ENCODE measurements around the gene TEX22.

TEX22 gene

DNA sequence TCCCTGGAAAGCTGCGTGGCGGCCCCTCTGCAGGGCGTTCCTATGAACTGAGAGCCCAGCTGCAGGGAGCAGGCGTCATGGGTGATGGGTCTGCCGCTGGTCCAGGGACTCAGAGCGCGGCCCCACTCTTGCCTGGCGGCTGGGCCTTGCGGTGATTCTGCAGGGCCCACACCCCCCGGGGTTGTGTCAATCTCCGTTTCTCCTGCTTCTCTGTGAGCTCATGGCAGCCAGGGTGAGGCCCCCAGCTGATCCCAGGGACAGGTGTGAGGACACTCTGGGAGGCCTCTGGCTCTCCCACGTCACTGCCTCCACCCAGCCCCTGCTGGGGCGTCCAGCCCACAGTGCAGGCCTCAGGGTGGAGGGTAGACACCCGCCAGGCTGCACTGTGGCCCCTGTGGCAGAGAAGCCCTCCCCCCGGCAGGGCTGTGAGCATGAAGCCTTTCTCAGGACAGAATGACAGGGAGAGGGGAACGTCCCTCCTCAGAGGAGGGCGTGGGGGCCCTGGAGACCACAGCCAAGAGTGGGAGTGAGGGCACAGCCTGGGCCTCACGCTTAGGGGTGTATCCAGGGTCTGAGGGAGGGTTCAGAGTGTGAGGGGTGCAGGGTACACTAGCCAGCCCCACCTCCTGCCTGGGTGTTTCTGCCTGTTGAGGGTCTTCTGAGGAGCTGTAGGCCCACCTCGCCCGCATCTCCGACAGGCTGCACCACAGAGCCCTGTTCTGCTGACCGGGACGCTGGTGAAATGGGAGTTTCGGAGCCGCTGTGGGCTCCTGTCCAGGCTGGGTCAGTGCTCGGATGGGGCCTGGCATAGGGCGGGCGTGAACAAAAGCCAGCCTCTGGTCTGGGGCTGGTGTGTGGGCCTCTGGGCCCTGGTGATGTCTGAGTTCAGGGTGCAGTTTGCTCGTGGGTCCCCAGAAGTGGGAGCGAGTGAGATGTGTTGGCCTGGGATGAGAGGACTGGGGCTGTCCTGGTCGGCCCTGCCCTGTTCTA is 49.6 kb downstream of the TEX22 start:
- no peaks in the 10 kb centered on the region for H3K9me3 ChIP-seq (ENCODE audit: control insufficient read depth, insufficient read depth, low read length)
- no peak overlapping the region for H3K9ac ChIP-seq (ENCODE audit: low read depth, low read length)
- H3K4me1 ChIP-seq (ENCODE audit: insufficient read depth, low read length) = no peaks in the 10 kb centered on the region; the same call in 1 of the 2 replicates
- no peaks in the 10 kb centered on the region for H3K36me3 ChIP-seq (ENCODE audit: insufficient read depth, low read length)

DNA sequence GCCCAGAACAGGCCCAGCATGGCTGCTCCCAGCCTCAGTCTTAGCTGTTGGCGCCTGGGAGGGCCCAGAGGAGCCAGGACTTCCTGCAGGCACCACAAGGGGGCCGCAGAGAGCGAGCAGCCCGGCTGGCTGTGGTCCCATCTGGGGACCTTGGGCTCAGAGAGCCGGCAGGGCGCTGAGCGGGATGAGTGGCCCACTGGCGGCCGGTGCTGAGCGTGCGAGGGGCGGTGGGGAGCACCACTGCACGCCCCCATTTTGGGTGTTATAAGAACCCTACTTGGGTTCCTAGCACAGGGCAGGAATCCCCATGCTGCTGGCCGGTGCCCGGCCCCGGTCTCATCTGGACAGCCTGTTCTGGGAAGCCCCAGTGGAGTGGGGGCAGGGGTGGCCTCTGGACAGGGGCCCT is 50.4 kb downstream of the TEX22 start:
- Histone ChIP-seq H3K36me3 (ENCODE audit: insufficient read depth, low read length) (no peaks in the 10 kb centered on the region), H3K9ac (ENCODE audit: low read depth, low read length) (no peak overlapping the region), H3K4me1 (ENCODE audit: insufficient read depth, low read length) (no peaks in the 10 kb centered on the region; the same call in 1 of the 2 replicates), H3K9me3 (ENCODE audit: control insufficient read depth, insufficient read depth, low read length) (no peaks in the 10 kb centered on the region)

DNA sequence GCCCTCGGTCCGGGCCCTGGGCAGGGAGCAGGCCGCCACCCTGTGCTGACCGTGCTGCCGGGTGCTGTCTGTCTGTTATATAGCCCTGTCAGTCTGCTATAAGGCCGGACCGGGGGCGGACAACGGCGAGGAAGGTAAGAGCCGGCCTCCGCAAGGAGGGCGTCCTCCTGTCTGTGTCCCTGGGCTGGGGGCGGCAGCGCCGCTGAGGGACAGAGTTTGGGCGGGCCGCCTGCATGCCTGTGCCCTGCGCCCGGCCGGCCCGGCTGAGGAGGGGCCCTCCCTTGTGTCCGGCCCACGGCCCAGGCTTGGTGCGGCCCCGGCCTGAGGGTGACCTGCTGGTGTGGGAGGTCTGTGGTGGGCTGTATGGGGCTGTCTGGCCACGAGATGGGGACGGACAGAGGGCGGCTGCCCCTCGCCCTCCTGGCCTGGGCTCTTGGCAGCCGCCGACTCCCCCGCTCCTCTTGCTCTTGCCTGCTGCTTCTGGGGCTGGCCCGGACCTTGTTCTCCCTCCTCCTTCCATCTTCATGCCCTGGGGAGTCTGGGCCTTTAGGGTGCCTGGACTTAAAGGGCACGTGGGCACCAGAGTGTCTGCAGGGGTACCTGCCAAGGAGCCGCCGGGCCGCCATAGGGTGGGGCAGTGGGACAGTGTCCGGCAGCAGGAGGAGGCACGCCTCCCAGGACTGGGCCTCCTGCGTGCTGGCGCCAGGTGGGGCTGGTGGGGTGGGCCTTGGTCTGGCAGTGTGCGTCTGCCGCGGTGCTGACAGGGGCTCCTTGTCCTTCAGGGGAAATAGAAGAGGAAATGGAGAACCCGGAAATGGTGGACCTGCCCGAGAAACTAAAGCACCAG is 51.2 kb downstream of the TEX22 start:
- Histone ChIP-seq H3K4me1 (ENCODE audit: insufficient read depth, low read length) (no peaks in the 10 kb centered on the region; the same call in 1 of the 2 replicates), H3K36me3 (ENCODE audit: insufficient read depth, low read length) (no peaks in the 10 kb centered on the region), H3K9me3 (ENCODE audit: control insufficient read depth, insufficient read depth, low read length) (no peaks in the 10 kb centered on the region), H3K9ac (ENCODE audit: low read depth, low read length) (no peak overlapping the region)

DNA sequence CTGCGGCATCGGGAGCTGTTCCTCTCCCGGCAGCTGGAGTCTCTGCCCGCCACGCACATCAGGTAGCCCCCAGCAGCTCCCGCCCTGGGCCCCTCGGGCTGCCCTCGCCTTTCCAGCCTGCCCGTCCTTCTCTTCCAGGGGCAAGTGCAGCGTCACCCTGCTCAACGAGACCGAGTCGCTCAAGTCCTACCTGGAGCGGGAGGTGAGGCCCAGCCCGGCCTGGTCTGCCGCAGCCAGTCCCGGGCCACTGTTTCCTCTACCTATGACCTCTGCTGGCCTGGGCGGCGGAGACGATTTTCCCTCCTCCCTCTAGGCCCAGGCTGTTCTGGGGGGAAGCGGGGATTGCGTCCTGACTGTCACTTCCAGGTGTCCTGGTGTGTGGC is 51.8 kb downstream of the TEX22 start:
- H3K36me3 ChIP-seq (ENCODE audit: insufficient read depth, low read length) = no peaks in the 10 kb centered on the region
- H3K9me3 ChIP-seq (ENCODE audit: control insufficient read depth, insufficient read depth, low read length) = no peaks in the 10 kb centered on the region
- no peaks in the 10 kb centered on the region; the same call in 1 of the 2 replicates for H3K4me1 ChIP-seq (ENCODE audit: insufficient read depth, low read length)
- H3K9ac ChIP-seq (ENCODE audit: low read depth, low read length) = no peak overlapping the region

DNA sequence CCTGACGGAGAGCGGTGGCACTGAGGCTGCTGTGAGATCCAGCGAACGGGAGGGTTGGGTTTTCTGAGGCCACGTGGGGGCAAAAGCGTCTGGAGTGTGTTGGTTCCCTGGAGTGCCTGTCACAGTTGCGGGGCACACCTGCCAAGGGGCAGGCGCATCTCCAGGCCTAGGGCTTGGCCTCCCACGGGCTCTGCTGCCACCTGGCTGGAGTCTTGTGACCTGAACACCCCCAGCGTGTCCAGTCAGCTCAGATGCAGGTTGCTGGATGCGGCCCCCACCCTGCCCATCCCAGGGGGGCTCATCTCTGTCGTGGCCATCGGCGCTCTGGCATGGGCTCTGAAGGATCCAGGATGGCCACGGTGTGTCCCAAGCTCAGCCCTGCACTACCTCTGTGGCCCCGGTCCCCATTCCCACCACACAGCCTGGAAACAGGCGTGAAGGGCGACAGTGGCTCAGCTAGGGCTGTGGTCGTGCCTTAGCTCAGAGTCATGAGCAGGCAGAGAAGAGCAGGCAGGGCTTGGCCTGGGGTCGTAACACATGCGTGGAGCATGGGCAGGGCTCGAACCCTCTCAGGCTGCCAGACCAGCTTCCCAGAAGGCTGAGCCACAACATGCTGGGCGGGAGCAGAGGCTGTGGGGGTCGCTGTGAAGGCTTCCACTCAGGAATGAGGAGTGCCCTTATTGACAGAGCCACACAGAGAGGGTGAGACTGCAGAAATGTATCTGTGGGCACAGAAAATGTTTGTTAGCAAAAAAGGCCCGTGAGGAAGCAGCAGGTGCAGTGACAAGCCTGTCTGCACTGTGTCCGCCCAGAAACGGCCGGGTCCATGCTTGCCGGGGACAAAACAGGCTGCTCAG is 52.8 kb downstream of the TEX22 start:
- H3K9ac ChIP-seq (ENCODE audit: low read depth, low read length) = no peak overlapping the region
- no peaks in the 10 kb centered on the region for H3K36me3 ChIP-seq (ENCODE audit: insufficient read depth, low read length)
- no peaks in the 10 kb centered on the region for H3K9me3 ChIP-seq (ENCODE audit: control insufficient read depth, insufficient read depth, low read length)
- no peaks in the 10 kb centered on the region; the same call in 1 of the 2 replicates for H3K4me1 ChIP-seq (ENCODE audit: insufficient read depth, low read length)

DNA sequence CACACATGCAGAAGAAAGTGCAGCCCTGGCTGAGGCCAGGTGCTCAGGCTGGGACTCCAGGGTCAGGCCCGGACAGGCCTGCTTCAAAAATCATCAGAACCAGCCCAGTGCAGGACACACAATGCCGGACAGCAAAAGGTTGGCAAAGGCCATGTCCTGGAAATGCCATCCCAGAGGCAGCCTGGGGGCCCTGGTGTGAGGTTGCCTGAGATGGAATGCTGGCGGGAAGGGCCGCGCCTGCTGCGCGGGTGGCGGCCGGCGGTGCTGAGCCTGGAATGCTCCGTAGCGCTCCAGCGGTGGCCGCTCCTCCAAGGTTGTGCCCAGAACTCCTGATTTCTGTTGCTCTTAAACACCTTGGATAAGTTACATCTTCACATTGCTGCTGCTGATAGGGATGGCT is 54.6 kb downstream of the TEX22 start:
- no peak overlapping the region for H3K9ac ChIP-seq (ENCODE audit: low read depth, low read length)
- H3K4me1 ChIP-seq (ENCODE audit: insufficient read depth, low read length) = no peaks in the 10 kb centered on the region; the same call in 1 of the 2 replicates
- peaks cover 2% of the 10 kb centered on the region; the same call in 1 of the 2 replicates for H3K36me3 ChIP-seq (ENCODE audit: insufficient read depth, low read length)
- no peaks in the 10 kb centered on the region for H3K9me3 ChIP-seq (ENCODE audit: control insufficient read depth, insufficient read depth, low read length)

DNA sequence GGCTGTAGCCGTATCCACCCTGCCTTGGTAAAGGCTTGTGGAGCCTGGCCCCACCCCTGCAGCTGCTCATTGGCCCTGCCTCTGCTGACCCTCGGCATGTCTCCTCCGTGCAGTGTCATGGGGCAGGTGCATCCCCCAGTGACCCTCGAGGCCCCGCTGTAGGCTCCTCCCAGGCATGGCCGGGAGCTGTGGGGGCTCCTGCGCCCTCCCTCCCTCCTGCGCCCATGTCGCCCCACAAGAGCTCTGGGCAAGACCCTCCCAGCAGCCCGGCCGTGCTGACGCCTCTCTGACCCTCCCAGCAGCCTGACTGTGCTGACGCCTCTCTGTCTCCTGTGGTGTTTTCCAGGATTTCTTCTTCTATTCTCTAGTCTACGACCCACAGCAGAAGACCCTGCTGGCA is 55.5 kb downstream of the TEX22 start:
- no peaks in the 10 kb centered on the region for H3K9me3 ChIP-seq (ENCODE audit: control insufficient read depth, insufficient read depth, low read length)
- H3K9ac ChIP-seq (ENCODE audit: low read depth, low read length) = no peak overlapping the region
- H3K36me3 ChIP-seq (ENCODE audit: insufficient read depth, low read length) = peaks cover 2% of the 10 kb centered on the region; the same call in 1 of the 2 replicates
- no peaks in the 10 kb centered on the region for H3K4me1 ChIP-seq (ENCODE audit: insufficient read depth, low read length)

DNA sequence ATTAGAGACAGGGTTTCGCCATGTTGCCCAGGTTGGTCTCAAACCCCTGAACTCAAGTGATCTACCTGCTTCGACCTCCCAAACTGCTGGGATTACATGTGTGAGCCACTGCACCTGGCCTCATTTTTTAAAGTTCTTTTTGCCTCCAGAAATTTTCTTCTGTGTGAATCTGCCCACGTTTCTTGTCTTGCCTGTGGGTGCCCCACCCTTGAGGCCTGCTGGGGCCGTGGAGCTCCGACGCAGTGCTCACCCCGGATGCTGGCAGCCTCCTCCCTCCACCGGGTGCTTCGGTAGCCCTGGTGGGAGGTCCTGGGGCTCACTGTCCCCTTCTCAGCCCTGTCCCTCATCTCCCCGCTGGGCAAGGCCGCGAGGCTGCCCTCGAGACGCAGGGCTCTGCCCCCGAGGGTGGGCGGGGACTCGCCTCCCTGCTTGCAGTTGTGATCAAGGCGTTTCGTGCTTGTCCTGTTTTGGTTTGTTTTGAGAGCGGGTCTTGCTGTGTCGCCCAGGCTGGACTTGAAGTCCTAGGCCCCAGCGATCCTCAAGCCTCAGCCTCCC is 56.8 kb downstream of the TEX22 start:
- Histone ChIP-seq H3K36me3 (ENCODE audit: insufficient read depth, low read length) (peaks cover 2% of the 10 kb centered on the region; the same call in 1 of the 2 replicates), H3K4me1 (ENCODE audit: insufficient read depth, low read length) (no peaks in the 10 kb centered on the region), H3K9me3 (ENCODE audit: control insufficient read depth, insufficient read depth, low read length) (no peaks in the 10 kb centered on the region), H3K9ac (ENCODE audit: low read depth, low read length) (no peak overlapping the region)

DNA sequence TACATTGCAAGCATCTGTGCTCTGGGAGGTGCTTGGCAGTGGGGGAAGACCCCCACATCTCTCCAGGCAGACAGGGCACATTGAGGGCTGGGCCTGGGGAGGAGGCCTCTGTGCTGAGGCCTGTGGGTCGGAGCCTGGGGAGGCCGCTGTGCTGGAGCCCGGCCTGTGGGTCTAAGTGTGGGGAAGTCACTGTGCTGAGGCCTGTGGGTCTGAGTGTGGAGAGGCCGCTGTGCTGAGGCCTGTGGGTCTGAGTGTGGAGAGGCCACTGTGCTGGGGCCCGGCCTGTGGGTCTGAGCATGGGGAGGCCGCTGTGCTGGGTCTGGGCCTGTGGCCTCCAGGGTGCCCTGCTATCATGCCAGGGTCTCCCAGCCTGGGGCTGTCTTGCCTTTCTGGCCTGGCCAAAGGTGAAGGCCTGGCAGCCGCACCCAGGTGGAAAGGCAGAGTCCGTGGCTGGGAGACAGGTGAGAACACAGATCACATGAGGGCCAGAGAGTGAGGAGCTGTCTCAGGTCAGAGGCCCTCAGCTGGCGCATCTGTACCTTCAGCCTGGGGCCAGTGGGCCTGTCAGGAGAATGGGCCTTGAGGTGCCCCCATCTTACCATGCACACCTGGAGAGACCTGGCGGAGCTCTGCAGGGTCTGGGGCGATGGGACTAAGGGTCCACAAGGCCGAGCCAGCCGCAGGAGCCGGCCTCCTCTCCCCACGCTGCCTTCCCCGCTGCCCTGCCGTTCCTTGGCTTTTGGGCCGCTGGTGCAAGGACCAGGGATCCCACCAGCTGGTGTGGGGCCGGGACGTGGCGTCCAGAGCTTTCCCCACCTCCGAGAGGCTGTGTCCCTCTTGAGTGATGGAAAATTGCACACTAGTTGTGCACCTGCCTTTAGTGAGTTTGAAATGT is 57.7 kb downstream of the TEX22 start:
- H3K36me3 ChIP-seq (ENCODE audit: insufficient read depth, low read length) = peaks cover 2% of the 10 kb centered on the region; the same call in 1 of the 2 replicates
- H3K9ac ChIP-seq (ENCODE audit: low read depth, low read length) = no peak overlapping the region
- H3K4me1 ChIP-seq (ENCODE audit: insufficient read depth, low read length) = no peaks in the 10 kb centered on the region
- no peaks in the 10 kb centered on the region for H3K9me3 ChIP-seq (ENCODE audit: control insufficient read depth, insufficient read depth, low read length)

DNA sequence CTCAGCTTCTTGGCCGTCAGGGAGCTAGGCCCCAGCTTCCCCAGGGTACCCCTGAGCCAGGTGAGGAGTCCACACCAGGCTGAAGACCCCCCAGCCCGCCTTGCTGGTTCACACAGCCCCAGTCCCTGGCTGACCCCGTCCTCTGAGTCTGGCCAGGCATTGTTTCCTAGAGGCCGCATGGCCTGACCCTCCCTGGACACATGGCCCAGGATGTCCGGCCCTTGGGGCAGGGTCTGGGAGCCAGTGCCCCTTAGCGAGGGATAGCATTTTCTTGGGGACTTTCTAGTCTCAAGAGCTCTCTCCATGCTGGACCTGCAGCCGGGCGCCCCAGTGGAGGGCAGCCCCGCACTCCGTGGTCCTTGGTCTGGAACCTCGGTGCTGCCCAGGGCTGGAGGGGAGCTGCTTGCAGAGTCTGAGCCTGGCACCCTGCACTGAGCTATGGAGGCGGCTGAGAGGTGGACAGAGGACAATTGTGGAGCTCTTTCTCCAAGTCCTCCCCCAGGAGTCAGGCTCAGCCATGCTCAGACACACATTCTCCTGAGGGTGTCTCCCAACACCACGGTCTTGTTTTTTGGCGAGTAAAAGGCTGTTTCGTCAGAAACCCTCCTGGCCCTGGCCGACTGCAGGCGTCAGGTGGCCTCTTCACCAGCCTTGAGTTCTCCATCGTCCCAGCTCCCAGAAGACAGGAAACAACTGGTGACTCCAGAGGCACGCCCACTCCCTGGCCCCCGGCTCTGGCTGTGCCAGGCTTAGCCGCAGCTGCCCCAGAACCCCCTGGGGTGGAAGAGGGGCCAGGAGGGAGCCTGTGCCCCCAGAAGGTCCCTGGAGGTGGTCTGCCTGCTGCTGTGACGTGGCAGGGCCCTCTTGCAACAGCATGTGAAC is 58.6 kb downstream of the TEX22 start:
- Histone ChIP-seq H3K4me1 (ENCODE audit: insufficient read depth, low read length) (no peaks in the 10 kb centered on the region), H3K36me3 (ENCODE audit: insufficient read depth, low read length) (peaks cover 2% of the 10 kb centered on the region; the same call in 1 of the 2 replicates), H3K9me3 (ENCODE audit: control insufficient read depth, insufficient read depth, low read length) (no peaks in the 10 kb centered on the region), H3K9ac (ENCODE audit: low read depth, low read length) (no peak overlapping the region)

DNA sequence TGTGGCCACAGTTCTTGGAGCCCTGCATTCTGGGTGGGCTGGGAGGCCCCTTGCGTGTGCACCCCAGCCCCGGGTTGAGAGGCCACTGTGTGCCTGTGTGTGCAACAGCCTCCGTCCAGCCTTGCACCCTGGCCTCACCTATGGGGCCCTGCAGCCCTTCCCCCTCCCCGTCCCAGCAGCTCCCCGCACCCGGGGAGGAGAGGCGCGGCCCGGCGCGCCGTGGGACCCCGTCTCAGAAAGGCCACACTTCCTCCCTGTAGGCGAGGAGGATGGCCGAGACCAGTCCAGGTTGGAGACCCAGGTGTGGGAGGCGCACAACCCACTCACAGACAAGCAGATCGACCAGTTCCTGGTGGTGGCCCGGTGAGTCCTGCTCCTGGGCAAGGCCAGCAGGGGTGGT is 59.7 kb downstream of the TEX22 start:
- H3K9me3 ChIP-seq (ENCODE audit: control insufficient read depth, insufficient read depth, low read length) = no peaks in the 10 kb centered on the region
- no peaks in the 10 kb centered on the region for H3K4me1 ChIP-seq (ENCODE audit: insufficient read depth, low read length)
- H3K36me3 ChIP-seq (ENCODE audit: insufficient read depth, low read length) = peaks cover 2% of the 10 kb centered on the region; the same call in 1 of the 2 replicates
- no peak overlapping the region for H3K9ac ChIP-seq (ENCODE audit: low read depth, low read length)

DNA sequence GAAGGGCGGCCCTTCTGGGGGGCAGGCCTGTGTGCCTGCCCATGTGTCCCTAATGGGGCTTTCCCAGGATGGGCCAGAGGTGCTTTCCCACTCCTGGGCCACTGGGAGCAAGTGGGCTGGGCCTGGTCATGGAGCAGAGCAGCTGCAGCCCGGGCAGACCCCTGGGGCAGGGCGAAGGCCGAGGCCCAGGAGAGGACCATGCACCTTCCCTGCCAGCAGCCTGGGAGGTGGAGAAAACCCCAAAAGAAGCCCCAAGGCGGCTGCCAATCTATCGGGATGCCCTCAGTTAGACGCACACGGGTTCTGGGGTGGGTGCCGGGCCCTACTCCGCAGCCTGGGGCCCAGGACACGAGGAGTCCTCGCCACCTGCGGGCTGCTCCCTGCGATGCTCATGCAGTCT is 60.2 kb downstream of the TEX22 start:
- Histone ChIP-seq H3K9ac (ENCODE audit: low read depth, low read length) (no peak overlapping the region), H3K4me1 (ENCODE audit: insufficient read depth, low read length) (no peaks in the 10 kb centered on the region), H3K9me3 (ENCODE audit: control insufficient read depth, insufficient read depth, low read length) (no peaks in the 10 kb centered on the region), H3K36me3 (ENCODE audit: insufficient read depth, low read length) (peaks cover 2% of the 10 kb centered on the region; the same call in 1 of the 2 replicates)

Data from ES-I3 (cell line).